Hematopoietic multipotent progenitor cell (in vitro differentiated cells): ENCODE results near the gene USO1. TPM values are rescaled to one million over a fixed set of nuclear protein-coding genes. Genes with fewer than 3 reads are reported as not detected.
"Not testable (repeated sequence)": the region's sequence is repeated elsewhere in the genome, so short reads cannot be mapped to it uniquely, and the experiment has no call there.

Experiments
- DNase-seq, 3 donors: peaks; one replicate each; pipeline ENCODE4 v3.0.0-alpha.2; 2011 to 2015; ENCODE audit warnings: low read depth in 2 of 3, low spot score in 2 of 3
- total RNA-seq: library from RNA; depleted of rRNA; stranded (reverse); fragments of >200 nt; gene quantifications from one replicate; pipeline ENCODE4 v1.2.3, GENCODE V29; 2012

Gene USO1
- total RNA-seq, 1 donor: 23.7 TPM

DNA sequence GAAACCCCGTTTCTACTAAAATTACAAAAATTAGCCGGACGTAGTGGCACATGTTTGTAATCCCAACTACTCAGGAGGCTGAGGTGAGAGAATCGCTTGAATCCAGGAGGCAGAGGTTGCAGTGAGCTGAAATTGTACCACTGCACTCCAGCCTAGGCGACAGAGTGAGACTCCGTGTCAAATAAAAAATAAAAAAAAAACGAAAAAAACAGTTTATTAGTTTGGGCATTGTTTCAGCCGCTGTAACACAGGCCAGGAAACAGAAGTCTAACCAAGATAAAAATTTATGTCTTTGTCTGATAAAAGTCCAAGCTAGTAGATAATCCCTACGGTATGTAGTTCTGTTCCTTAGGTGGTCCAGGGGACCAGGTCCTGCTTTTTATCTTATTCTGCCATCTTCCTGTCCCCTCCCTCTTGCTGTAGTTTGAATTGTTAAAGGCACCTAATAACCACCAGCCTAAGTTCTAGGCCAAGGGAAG is 21.4 kb downstream of the USO1 start:
- peak in 2 of 3 donors; percentile 62 to 81 for DNase-seq

DNA sequence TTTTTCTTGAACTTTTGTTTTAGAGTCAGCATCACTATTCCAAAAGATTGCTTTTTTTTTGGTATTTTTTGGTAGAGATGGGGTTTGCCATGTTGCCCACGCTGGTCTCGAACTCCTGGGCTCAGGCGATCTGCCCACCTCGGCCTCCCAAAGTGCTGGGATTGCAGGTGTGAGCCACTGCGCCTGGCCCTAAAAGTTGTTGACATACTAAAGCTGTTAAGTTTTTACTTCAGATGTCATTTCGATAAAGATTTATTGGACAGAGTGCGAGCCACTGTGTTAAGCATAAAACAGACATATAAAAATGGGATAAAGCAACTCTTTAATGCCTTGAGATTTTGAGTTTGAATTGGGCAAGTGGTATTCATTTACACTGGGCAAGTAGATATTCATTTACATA is 28.3 kb downstream of the USO1 start:
- DNase-seq: no peak

DNA sequence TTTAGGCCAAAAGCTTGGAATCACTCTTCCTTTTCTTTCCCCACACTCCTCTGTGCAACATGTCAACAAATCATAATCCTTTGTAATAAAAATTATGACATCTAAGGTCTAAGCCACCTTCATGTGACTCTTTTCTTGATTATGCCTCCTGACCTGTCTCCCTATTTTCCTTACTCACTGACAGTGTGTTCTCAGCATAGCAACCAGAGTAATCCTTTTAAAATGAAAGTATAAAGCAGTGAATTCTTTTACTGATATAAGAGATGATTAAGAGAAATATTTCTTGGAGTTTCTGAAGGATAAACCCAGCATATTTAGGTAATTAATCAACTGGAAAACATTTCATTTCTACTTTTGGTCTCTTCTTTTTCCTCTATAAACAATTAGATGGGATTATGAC is 44.7 kb downstream of the USO1 start:
- no peak for DNase-seq

DNA sequence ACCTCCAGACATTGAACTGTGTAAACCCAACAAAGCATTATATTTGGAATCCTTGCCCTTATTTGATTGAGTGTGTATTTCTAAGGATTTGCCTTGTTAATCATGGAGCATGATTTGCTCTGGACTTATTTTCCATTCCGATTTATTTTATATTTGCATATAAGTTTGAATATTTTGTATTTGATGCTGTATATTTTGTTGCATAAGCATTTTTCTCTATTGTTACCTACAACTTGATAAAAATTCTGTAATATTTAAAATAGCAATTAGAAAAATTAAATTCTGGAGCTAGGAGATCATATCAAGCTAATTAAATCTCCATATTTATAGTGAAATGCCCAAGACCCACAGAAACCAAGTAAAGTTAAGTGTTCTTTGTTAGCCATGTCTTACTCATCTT is 47.2 kb downstream of the USO1 start:
- no peak for DNase-seq

DNA sequence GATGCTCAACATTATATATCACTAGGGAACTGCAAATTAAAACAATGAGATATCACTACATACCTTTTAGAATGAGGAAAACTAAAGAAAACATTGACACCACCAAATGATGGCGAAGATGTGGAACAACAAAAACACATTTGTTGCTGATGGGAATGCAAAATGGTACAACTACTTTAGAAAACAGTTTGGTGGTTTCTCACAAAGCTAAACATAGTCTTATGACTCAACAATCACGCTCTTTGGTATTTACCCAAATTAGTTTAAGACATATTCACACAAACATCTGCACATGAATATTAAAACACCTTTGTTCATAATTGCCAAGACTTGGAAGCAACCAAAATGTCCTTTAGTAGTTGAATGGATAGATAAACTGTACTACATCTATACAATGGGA is 53.2 kb downstream of the USO1 start:
- DNase-seq: peak in 1 of 3 donors; percentile 0

DNA sequence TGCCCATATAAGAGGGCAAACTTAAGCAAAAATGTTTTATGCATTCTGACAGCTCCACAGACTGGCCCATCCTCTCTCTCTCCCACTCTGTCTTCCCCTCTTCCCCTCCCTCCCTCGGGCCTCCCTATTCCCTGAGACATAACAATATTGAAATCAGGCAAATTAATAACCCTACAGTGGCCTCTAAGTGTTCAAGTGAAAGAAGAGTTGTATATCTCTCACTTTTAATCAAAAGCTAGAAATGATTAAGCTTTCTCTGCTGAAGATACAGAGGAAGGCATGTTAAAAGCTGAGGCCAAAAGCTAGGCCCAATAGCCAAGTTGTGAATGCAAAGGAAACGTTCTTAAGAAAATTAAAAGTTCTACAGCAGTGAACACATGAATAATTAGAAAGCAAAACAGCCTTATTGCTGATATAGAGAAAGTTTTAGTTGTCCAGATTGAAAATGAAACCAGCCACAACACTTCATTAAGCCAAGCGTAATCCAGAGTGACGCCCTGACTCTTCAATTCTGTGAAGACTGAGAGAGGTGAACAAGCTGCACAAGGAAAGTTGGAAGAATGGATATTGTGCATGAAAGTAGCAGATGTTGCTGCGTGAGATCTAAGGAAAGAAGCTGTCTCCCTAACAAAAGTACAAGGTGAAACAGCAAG is 54.9 kb downstream of the USO1 start:
- no peak for DNase-seq

DNA sequence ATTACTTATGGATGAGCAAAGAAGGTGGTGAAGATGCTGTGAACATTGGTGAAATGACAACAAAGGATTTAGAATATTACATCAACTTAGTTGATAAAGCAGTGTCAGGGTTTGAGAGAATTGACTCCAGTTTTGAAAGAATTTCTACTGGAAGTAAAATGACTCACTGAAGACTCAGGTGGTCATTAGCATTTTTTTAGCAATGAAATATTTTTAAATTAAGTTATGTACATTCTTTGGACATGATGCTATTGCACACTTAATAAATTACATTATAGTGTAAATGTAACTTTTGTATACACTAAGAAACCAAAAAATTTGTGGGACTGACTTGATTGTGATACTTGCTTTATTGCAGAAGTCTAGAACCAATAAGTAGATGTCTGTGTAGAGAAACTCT is 56.9 kb downstream of the USO1 start:
- no peak for DNase-seq

DNA sequence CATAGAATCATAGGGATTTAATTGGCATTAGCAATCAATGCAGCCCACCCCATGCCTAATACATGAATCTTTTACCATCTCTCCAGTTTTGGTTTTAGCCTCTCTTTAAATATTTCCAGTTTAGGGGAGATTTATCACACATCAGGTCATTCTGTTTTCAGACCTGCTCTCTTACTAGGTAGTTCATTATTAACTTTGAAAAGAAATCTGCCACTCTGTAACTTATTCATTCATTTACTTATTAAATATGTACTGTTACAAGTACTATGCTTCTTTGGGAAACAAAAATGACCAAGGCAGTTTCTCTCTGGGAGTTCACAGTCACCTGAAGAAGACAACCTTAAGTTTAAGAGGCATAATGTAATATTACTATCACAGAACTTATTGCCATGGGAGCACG is 62.1 kb downstream of the USO1 start:
- no peak for DNase-seq

DNA sequence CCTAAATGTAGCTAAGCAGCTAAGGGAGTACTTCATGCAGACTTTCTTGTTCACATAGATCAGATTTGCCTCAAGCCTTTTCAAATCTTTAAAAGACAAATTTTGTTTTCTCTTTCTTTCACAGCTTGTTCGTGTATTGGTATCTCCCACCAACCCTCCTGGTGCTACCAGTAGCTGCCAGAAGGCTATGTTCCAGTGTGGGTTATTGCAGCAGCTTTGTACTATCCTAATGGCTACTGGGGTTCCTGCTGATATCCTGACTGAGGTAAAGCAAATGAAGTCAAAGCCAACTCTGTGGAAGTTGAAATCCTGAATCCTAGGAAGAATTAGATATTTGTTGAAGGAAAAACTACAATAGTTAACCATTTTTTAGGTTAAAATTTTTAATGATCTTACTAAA is 62.6 kb downstream of the USO1 start:
- DNase-seq: no peak

DNA sequence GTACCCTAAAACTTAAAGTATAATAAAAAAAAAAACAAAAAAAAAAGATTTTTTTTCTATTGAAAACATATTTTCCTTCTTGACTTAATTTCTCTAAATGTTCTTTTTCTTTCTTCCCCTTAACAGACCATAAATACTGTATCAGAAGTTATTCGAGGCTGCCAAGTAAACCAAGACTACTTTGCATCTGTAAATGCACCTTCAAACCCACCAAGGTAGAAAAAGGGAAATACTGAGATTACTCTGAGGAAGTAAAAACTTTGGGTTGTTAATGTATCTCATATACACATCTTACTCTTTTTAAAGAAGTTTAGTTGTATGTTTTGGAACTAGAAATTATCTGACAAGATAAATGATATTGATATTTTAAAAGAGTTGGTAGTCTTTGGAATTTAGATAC is 65.6 kb downstream of the USO1 start:
- DNase-seq: no peak

DNA sequence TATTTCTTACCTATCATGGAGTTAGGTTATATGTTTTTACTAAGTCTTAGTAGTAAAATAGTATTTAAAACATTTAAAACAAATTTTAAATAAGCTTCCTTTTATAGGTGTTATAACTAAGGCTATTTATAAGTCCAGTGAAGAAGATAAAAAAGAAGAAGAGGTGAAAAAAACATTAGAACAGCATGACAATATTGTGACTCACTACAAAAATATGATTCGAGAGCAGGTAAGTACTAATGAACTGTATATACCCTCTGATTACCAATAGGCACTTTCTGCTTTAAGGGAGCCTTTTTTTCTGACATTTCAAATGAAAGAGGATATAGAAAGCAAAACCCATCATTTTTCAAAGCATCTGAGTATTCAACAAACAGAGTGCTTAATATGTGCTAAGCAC is 76.6 kb downstream of the USO1 start:
- no peak for DNase-seq

DNA sequence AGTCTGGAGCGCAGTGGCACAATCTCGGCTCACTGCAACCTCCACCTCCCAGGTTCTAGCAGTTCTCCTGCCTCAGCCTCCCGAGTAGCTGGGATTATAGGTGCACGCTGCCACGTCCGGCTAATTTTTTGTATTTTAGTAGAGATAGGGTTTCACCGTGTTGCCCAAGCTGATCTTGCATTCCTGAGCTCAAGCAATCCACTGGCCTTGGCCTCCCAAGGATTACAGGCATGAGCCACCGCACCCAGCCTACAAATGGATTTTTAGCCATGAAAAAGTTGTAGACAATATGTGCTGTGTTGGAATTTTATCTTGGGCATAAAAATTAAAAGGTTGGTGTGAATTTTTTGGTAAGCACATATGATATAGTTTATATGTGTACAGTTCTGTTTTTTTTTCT is 81.7 kb downstream of the USO1 start:
- not testable (repeated sequence) for DNase-seq

DNA sequence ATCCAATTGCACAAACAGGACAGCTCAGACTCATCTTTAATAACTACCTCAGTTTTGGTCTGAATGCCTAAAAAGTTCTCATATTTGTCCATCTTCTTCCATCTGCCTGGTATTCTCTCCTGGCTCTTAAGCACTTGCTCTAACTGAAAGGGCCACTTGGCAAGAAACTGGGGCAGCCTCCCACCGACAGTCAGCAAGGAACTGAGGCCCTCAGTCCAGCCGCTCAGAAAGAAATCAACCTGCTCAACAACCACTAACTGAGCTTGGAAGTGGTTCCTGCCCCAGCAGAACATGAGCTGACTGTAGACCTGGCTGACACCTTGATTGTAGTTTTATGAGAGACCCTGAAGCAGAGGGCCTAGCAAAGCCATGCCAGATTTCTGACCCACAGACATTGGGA is 93.5 kb downstream of the USO1 start:
- no peak for DNase-seq

DNA sequence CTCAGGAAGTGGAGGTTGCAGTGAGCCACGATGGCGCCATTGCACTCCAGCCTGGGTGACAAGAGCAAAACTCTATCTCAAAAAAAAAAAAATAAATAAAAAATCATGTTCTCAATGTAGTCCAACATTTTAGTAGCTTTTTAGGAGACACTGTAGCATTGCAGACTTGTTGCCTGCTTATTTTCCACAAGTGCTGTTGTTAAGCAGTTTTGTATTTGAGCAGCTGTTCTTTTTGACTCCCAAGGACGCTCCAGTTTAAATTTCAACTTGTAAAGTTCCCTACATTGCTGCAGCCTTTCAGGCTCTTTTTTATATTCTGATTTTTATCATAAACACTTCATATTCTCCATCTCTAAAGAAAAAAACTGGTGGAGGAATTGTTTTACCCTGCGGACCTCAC is 94.7 kb downstream of the USO1 start:
- no peak for DNase-seq

DNA sequence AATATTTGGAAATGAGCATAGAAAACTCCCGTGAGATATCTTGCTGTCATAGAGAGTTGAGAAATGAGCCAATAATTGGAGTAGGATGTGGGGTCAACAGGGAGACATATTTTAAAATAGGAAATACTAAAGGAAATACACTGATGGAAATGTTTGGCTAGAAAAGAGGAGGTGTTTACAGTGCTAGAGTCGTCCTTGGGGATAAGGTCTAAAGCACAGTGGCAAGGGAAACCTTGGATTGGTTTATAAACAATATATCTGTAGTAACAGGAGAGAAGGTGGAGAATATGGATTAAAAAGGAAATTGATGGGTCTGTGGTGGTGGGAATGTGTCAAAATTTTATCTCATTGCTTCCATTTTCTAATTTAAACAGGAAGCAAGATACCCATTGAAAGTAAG is 95.8 kb downstream of the USO1 start:
- no peak for DNase-seq

DNA sequence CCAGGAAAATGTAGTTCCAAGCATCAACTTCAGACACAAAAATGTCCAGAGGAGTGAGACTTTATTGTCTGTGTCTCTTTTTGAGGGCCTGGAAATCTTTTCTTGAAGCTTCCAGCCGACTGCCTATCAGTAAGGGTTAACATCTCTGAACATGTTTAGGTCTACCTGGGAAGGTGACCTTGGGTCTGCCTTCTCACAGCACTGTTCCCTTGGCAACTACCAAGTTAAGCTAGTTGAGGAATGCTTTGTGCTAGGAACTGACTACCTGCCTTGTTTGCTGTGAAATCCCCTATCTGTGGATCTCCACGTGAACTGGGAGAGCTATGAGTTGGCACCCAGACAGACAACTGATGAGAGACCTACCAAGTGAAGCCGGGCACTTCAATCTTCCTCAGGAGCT is 96.3 kb downstream of the USO1 start:
- DNase-seq: no peak

DNA sequence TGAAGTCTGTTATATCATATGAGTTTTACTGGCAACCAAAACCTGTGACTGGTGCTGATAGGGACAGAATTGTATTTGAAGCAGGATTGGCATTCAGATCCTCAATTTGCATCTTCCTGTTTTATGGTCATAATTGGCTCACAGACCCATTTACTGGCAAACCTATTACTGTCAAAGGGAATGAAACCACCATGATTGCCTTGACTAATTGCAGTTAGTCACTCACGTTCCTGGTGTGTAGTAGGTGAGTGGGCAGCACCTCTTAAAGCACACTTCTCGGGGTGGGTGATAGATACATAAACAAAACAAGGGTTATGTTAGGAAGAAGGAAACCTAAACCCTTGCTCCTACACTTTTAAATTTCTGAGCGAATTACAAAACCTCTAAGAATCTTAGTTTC is 96.8 kb downstream of the USO1 start:
- no peak for DNase-seq

DNA sequence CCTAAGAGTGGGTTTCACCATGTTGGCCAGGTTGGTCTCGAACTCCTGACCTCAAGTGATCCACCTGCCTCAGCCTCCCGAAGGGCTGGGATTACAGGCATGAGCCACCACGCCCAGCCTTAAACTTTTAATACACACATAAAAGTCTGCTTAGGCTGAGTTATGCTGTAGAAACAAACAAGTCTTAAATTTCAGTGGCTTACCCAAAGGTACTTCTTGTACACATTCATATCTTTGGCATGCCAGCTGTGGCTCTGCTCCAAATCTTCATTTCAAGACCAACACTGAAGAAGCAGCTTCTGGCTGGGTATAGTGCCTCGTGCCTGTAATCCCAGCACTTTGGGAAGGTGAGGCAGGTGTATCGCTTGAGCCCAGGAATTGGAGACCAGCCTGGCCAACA is 97.6 kb downstream of the USO1 start:
- DNase-seq: no peak

DNA sequence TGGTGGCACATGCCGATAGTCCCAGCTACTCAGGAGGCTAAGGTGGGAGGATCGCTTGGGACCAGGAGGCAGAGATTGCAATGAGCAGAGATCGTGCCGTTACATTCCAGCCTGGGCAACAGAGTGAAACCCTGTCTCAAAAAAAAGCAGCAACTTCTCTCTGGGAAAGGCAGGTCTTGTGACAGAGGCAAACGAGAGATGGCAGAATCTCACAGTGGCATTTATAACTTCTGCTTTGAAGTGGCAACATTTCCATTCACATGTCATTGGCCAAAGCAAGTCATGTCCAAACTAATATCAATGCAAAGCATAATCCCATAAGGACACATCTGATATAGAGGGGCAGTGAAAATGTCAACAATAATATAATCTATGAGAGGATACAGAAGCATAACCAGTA is 98.0 kb downstream of the USO1 start:
- DNase-seq: no peak

DNA sequence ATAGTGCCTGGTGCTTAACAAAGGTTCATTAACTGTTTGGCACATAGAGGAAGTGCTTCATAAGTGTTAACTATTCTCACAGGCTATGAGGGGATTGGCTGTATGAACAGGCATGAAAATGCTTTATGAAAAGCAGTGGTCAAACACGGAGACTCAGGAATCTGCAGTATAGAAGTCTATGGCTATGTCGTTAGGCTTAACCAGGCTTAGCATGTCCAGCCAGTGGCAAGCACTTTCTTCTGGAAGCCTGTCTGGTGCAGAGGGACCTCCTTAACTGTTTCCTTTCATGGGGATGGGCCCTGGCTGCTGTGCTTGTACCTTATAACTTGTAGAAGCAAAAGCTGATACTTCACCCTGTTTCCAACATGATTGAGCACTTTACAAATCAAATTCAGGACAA is 99.4 kb downstream of the USO1 start:
- DNase-seq: no peak

DNA sequence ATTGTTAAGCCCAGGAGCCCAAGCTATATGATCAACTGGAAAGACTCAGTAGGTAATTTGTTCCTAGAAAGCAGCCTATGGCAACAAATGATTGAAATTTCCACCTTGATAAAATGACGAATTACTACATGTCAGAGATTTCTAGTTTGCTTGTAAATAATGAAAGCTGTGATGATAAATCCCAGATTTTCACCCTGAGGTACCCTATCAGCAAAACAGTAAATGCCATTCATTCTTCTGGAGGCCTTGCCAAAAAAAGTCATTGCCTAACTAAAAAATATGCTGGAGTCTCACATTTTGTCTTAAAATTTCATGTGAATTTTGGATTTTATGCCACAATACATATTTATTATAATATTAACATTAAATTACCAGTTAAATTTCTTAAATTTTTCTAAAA is 106.5 kb downstream of the USO1 start:
- DNase-seq: no peak

DNA sequence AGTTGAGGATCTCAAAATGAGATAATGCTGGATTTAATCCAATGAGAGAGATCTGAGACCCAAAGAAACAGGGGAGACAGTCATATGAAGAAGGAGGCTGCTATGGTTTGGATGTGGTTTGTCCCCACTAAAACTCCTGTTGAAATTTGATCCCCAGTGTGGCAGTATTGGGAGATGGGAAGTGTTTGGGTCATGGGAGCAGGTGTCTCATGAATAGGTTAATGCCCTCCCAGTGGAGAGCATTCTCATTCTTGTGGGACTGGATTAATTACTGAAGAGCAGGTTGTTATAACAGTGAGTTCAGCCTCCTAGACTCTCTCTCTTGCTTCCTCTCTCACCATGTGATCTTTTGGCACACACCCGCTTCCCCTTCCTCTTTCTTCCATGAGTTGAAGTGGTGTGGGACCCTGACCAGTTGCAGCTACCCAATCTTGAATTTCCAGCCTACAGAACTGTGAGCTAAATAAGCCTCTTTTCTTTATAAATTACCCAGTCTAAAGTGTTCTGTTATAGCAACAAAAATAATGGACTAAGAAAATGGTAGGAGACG is 107.6 kb downstream of the USO1 start:
- DNase-seq: peak in 1 of 3 donors; percentile 36
